ENCODE measurements around the gene KLF5. TPM values are rescaled to one million over a fixed set of nuclear protein-coding genes. Genes with fewer than 3 reads are reported as not detected.

KLF5 gene
- total RNA-seq, 1 experiment from 2014 or later = 2.2 TPM

DNA sequence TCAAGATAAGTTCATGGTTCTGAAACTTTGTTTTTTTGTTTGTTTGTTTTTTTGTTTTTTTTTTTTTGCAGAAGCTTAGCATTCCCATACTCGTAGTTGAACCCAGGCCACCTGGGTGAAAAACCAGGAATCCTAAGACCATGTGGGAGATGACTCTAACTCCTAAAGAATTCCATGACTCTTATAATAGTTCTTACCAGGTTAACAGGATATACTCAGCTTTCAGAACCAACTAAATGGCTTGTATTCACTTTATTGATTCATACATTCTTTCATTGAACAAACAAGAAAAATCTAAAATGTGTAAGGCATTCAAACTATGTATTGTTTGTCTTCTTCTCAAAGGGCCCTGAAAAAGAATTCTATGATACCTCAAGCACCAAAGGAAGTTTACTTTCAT is 40.5 kb upstream of the KLF5 start:
- Mint-ChIP-seq H3K27ac (no peak overlapping the region), H3K36me3 (ENCODE audit: insufficient read depth in 1 of 3, low read depth in 3 of 3) (peaks cover 0 to 4% (median 0%) of the 10 kb centered on the region in 3 experiments; a peak in 2 of 7 replicates), H3K9me3 (no peaks in the 10 kb centered on the region), H3K27me3 (ENCODE audit: low read depth) (no peaks in the 10 kb centered on the region), H3K4me3 (no peak overlapping the region), H3K4me1 (no peaks in the 10 kb centered on the region)
- Histone ChIP-seq H3K79me1 (ENCODE audit: insufficient read depth, low read depth, low read length, poor library complexity, severe bottlenecking) (no peaks in the 10 kb centered on the region), H3K4me1 (ENCODE audit: insufficient read depth, low read length) (no peaks in the 10 kb centered on the region), H4K8ac (replicated peaks; ENCODE audit: insufficient read length, low read depth, low read length) (no peak overlapping the region), H2BK120ac (ENCODE audit: low read depth, low read length, poor library complexity, severe bottlenecking) (no peak overlapping the region), H2AFZ (ENCODE audit: low read length) (no peak overlapping the region), H2BK15ac (ENCODE audit: low read depth, low read length) (no peak overlapping the region), H4K5ac (ENCODE audit: insufficient read length, low read depth, low read length) (no peak overlapping the region), H3K27me3 (ENCODE audit: insufficient read depth, low read length) (no peaks in the 10 kb centered on the region), H2BK12ac (ENCODE audit: insufficient read length, low read depth, low read length) (no peak overlapping the region), H3K4me2 (ENCODE audit: insufficient read depth, insufficient read length, low read length) (no peak overlapping the region), H2AK5ac (ENCODE audit: insufficient read length, low read length) (no peak overlapping the region), H3K79me2 (ENCODE audit: insufficient read depth, low read length) (no peaks in the 10 kb centered on the region), H3K23me2 (ENCODE audit: insufficient read length, low read depth, low read length, poor library complexity, severe bottlenecking) (no peaks in the 10 kb centered on the region), H4K91ac (ENCODE audit: insufficient read length, low read depth, low read length) (no peak overlapping the region), H3K9ac (ENCODE audit: extremely low read depth, insufficient read length, low read length) (no peak overlapping the region), H3K56ac (ENCODE audit: insufficient read length, low read depth, low read length) (no peak overlapping the region), H3K9me3 (ENCODE audit: control insufficient read depth, low read depth, low read length) (no peaks in the 10 kb centered on the region), H3K18ac (ENCODE audit: insufficient read length, low read depth, low read length) (no peak overlapping the region), H2BK5ac (ENCODE audit: insufficient read length, low read length) (no peak overlapping the region), H3K4ac (ENCODE audit: low read depth, low read length) (no peak overlapping the region), H2BK20ac (ENCODE audit: low read depth, low read length, poor library complexity, severe bottlenecking) (no peak overlapping the region), H4K20me1 (ENCODE audit: control insufficient read depth, insufficient read depth, insufficient read length) (no peaks in the 10 kb centered on the region), H3K23ac (ENCODE audit: insufficient read length, low read depth, low read length) (no peak overlapping the region), H3K14ac (ENCODE audit: insufficient read depth, low read length) (no peak overlapping the region), H3K27ac (ENCODE audit: insufficient read length, low read depth, low read length) (no peak overlapping the region), H3T11ph (ENCODE audit: low read length) (no peak overlapping the region)
- TF ChIP-seq CTCF (conservative IDR thresholded peaks at IDR 0.05) = no peak
- no CpG with 5 or more reads among the region's 1 CpG for WGBS (ENCODE audit: extremely low coverage, insufficient read length, low lambda C conversion rate)
- no peak for DNase-seq

Measured in H9 (cell line).